GM21529 (cell line): ENCODE results near the gene METTL8.
"Not testable (repeated sequence)": the region's sequence is repeated elsewhere in the genome, so short reads cannot be mapped to it uniquely, and the experiment has no call there.

ENCODE experiments used
- ATAC-seq: cut with Tn5 transposase; IDR thresholded peaks from one replicate; pipeline ENCODE4 v1.9.1; 2021; ENCODE audit not compliant: unreplicated experiment

Gene METTL8

GRCh38 chr2:171316755-171317337 is 116.9 kb downstream of the METTL8 start:
- ATAC-seq = no peak

- no peak for ATAC-seq
These were observed 117.6 kb downstream of the METTL8 start for GRCh38 chr2:171316220-171316619.

GRCh38 chr2:171315781-171316180 is 118.0 kb downstream of the METTL8 start:
- ATAC-seq = no peak

GRCh38 chr2:171312182-171312581 is 121.6 kb downstream of the METTL8 start:
- ATAC-seq = not testable (repeated sequence)

- not testable (repeated sequence) for ATAC-seq
These were observed 122.2 kb downstream of the METTL8 start for GRCh38 chr2:171311589-171311988.

- no peak for ATAC-seq
These were observed 122.9 kb downstream of the METTL8 start for GRCh38 chr2:171310889-171311288.

- no peak for ATAC-seq
These were observed 124.1 kb downstream of the METTL8 start for GRCh38 chr2:171309455-171310286.

GRCh38 chr2:171308280-171309054 is 125.3 kb downstream of the METTL8 start:
- no peak for ATAC-seq

GRCh38 chr2:171307560-171307959 is 126.2 kb downstream of the METTL8 start:
- ATAC-seq = peak; percentile 81

- ATAC-seq = no peak
These were observed 135.8 kb downstream of the METTL8 start for GRCh38 chr2:171297956-171298355.

GRCh38 chr2:171294608-171295007 is 139.2 kb downstream of the METTL8 start:
- ATAC-seq = no peak

GRCh38 chr2:171293661-171294060 is 140.1 kb downstream of the METTL8 start:
- no peak for ATAC-seq

GRCh38 chr2:171289991-171290390 is 143.8 kb downstream of the METTL8 start:
- ATAC-seq = no peak

GRCh38 chr2:171289316-171289715 is 144.5 kb downstream of the METTL8 start:
- no peak for ATAC-seq

GRCh38 chr2:171287611-171288010 is 146.2 kb downstream of the METTL8 start:
- no peak for ATAC-seq

GRCh38 chr2:171287036-171287571 is 146.7 kb downstream of the METTL8 start:
- no peak for ATAC-seq

- ATAC-seq = no peak
These were observed 152.7 kb downstream of the METTL8 start for GRCh38 chr2:171281110-171281509.

GRCh38 chr2:171279983-171280790 is 153.6 kb downstream of the METTL8 start:
- ATAC-seq = no peak

GRCh38 chr2:171274757-171275156 is 159.0 kb downstream of the METTL8 start:
- ATAC-seq = no peak

- ATAC-seq = no peak
These were observed 161.8 kb downstream of the METTL8 start for GRCh38 chr2:171271971-171272436.
